Vagina (tissue), 2 donors: ENCODE results near the gene ZNF487. TPM values are rescaled to one million over a fixed set of nuclear protein-coding genes. Genes with fewer than 3 reads are reported as not detected.
A peak's percentile ranks its signal among the peaks of the same experiment; 100 is the strongest.

Experiments
- DNase-seq, 2 donors: peaks; one replicate each; pipeline ENCODE4 v3.0.0-alpha.2; 2017; ENCODE audit errors: extremely low spot score in 2 of 2
- H3K27ac ChIP-seq: fragments of 200-600 bp; sonication (generic); one replicate; pipeline ENCODE4 v1.5.1; 2019
- H3K27me3 ChIP-seq: fragments of 200-600 bp; sonication (generic); one replicate; pipeline ENCODE4 v1.5.1; 2019
- H3K36me3 ChIP-seq, 2 donors: fragments of 200-600 bp; sonication (generic); one replicate each; pipeline ENCODE4 v1.5.1; 2017 to 2019
- H3K4me1 ChIP-seq: fragments of 200-600 bp; sonication (generic); one replicate; pipeline ENCODE4 v1.5.1; 2019
- H3K4me3 ChIP-seq, 2 donors: fragments of 200-600 bp; sonication (generic); 1 replicate in 1 of 2; 2 replicates in 1 of 2; pipeline ENCODE4 v1.5.1; 2016 to 2019
- H3K9me3 ChIP-seq: fragments of 200-600 bp; sonication (generic); one replicate; pipeline ENCODE4 v1.5.1; 2019
- POLR2A ChIP-seq, 2 donors: fragments of 450-650 bp; IDR thresholded peaks; one replicate each; pipeline ENCODE4 v1.6.1; 2017; ENCODE audit warnings: antibody characterized with exemption in 2 of 2, mild to moderate bottlenecking in 2 of 2, moderate library complexity in 2 of 2
- POLR2AphosphoS5 ChIP-seq, 2 donors: sonication (generic); formaldehyde crosslinking; IDR thresholded peaks; one replicate each; pipeline ENCODE4 v1.9.0; 2017; ENCODE audit warnings: antibody characterized with exemption in 2 of 2, mild to moderate bottlenecking in 2 of 2, low read depth in 1 of 2; ENCODE audit not compliant: insufficient read depth in 1 of 2
- intact Hi-C: fragments of 100-400 bp; cut with DNase I; formaldehyde crosslinking; loops from one replicate; pipeline ENCODE4 v1.15.1; 2023
- total RNA-seq: library from RNA; depleted of rRNA; stranded (reverse); fragments of >200 nt; gene quantifications from one replicate; pipeline ENCODE4 v1.2.3, GENCODE V29; 2016
- TF ChIP-seq, protein P1 (sequence below), 3 experiments: fragments of 450-650 bp in 2 of 3; fragments of 200-600 bp in 1 of 3; sonication (generic) in 1 of 3; IDR thresholded peaks; one replicate each; pipeline ENCODE4 v1.5.1; 2017 to 2019; ENCODE audit warnings: antibody characterized with exemption in 3 of 3, mild to moderate bottlenecking in 2 of 3, moderate library complexity in 2 of 3

The ZNF487 gene
- total RNA-seq, 1 donor from 2014 or later, result 4.2 TPM

DNA sequence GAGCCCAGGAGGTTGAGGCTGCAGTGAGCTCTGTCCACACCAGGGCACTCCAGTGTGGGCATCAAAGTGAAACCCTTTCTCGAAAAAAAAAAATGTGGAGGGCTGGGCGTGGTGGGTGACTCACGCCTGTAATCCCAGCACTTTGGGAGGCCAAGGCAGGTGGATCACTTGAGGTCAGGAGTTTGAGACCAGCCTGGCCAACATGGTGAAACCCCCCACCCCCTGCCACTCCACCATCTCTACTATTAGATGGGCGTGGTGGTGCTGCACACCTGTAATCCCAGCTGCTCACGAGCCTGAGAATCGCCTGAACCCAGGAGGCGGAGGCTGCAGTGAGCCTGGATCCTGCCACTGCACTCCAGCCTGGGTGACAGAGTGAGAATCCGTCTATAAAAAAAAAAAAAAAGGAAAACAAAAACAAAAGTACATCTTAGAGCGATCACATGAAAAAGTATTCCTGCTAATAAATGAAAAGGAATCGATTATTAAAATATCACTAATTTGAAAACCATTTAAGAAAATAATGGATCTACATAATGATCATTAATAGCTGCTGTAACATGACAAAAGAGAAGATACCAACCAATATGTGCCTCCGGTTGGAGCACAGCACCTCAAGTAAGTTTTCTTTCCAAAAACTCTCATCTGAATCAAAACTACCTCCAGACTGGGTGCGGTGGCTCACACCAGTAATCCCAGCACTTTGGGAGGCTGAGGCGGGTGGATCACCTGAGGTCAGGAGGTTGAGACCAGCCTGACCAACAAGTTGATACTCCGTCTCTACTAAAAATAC lies 32.8 kb upstream of the ZNF487 start:
- H3K9me3 ChIP-seq, result no peaks in the 10 kb centered on the region
- no peak for DNase-seq
- no peak for TF ChIP-seq POLR2A (IDR thresholded peaks at IDR 0.05)
- H3K4me3 ChIP-seq, result no peak overlapping the region
- intact Hi-C loops, result no loop called here
- peaks cover 76% of the 10 kb centered on the region for H3K4me1 ChIP-seq
- no peak overlapping the region for H3K27ac ChIP-seq
- H3K36me3 ChIP-seq, result no peaks in the 10 kb centered on the region
- no peaks in the 10 kb centered on the region for H3K27me3 ChIP-seq

DNA sequence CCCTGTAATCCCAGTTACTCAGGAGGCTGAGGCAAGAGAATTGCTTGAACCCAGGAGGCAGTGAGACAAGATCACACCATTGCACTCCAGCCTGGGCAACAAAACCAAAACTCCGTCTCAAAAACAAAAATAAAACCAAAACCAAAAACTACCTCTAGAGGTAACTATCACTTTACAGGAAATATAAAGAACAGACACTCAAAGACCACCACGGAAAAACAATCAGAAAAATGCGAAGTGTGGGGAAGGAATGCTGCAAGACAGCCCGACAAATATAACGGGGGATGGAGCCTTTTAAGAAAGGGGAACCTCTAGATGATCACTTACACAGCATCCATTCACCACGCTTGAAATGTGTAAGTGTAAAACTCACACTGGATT lies 32.2 kb upstream of the ZNF487 start:
- no peaks in the 10 kb centered on the region for H3K9me3 ChIP-seq
- no peak for DNase-seq
- H3K27me3 ChIP-seq, result no peaks in the 10 kb centered on the region
- TF ChIP-seq POLR2A (IDR thresholded peaks at IDR 0.05) (no peak), POLR2AphosphoS5 (IDR thresholded peaks at IDR 0.05; ENCODE audit: insufficient read depth in 1 of 2, low read depth in 1 of 2) (no peak)
- TF ChIP-seq, protein P1, sequence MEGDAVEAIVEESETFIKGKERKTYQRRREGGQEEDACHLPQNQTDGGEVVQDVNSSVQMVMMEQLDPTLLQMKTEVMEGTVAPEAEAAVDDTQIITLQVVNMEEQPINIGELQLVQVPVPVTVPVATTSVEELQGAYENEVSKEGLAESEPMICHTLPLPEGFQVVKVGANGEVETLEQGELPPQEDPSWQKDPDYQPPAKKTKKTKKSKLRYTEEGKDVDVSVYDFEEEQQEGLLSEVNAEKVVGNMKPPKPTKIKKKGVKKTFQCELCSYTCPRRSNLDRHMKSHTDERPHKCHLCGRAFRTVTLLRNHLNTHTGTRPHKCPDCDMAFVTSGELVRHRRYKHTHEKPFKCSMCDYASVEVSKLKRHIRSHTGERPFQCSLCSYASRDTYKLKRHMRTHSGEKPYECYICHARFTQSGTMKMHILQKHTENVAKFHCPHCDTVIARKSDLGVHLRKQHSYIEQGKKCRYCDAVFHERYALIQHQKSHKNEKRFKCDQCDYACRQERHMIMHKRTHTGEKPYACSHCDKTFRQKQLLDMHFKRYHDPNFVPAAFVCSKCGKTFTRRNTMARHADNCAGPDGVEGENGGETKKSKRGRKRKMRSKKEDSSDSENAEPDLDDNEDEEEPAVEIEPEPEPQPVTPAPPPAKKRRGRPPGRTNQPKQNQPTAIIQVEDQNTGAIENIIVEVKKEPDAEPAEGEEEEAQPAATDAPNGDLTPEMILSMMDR (IDR thresholded peaks at IDR 0.05), result no peak
- H3K36me3 ChIP-seq, result no peaks in the 10 kb centered on the region
- H3K4me3 ChIP-seq, result no peak overlapping the region
- H3K4me1 ChIP-seq, result peaks cover 70% of the 10 kb centered on the region
- no peak overlapping the region for H3K27ac ChIP-seq
- intact Hi-C loops, result no loop called here

DNA sequence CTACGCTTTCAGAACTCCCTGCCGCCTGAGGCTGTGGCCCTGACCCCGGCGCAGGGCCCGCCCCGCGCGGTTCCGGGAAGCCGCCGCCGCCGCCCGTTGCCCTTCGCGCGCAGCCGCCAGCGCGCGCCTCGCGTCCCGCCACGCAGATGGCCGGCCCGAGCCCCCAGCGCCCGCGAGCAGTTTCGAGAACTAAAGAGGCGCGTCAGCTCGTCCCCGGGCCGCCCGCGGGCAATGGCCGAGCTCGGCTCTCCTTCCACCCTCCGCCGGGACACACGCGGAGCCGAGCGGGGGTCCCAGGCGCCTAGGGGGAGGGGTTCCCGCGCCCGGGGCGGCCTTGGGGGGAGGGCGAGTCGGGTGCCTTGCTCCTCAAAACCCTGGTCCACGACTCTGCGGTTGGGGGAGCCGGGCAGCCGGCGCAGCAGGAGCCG lies 29.7 kb upstream of the ZNF487 start:
- DNase-seq, result no peak
- H3K4me1 ChIP-seq, result peaks cover 46% of the 10 kb centered on the region

DNA sequence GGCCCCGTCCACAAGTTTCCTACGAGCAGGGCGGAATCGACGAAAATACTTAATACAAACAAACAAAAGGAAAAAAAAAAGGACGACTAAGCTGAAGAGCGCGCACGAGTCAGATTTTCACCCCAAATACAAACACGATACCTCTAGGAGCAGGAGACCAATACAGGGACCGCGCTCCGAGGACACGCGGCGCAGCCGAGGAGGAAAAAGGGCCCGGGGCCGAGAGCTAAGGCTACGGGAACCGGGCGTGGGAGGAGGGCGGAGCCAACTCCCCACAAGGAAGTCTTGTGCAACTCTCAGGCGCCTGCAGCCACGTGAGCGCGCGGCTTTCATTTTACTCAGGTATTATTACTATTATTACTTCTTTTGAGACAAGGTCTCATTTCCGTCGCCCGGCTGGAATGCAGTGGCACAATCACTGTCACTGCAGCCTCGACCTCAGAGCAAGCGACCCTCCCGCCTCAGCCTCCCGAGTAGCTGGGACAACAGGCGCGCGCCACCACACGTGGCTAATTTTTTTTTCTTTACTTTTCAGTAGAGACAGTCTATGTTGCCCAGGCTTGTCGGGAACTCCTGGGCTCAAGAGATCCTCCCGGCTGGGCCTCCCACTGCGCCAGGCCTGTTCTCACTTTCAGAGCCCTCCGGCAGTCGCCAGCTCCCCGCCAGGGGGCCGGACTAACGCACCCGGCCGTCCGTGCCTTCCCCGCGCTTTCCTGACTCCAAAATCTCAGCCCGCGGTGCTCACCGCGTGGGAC lies 29.2 kb upstream of the ZNF487 start:
- H3K36me3 ChIP-seq, result no peaks in the 10 kb centered on the region
- H3K4me3 ChIP-seq, result peak overlapping the region; percentile 62 to 93
- H3K4me1 ChIP-seq, result peaks cover 40% of the 10 kb centered on the region
- peak in 1 of 2 donors; percentile 58 for TF ChIP-seq POLR2A (IDR thresholded peaks at IDR 0.05)
- peak; percentile 93 to 95 for TF ChIP-seq POLR2AphosphoS5 (IDR thresholded peaks at IDR 0.05; ENCODE audit: insufficient read depth in 1 of 2, low read depth in 1 of 2)
- TF ChIP-seq, protein P1 (IDR thresholded peaks at IDR 0.05), result peak in 1 of 3 experiments; percentile 27
- peak overlapping the region; percentile 88 for H3K27ac ChIP-seq
- no peaks in the 10 kb centered on the region for H3K9me3 ChIP-seq
- DNase-seq, result peak in 1 of 2 donors; percentile 96
- H3K27me3 ChIP-seq, result no peaks in the 10 kb centered on the region
- intact Hi-C loops, result no loop called here

More for the DNA sequence above, 29.7 kb upstream of the ZNF487 start:
- Histone ChIP-seq H3K4me3 (peak overlapping the region; percentile 62 to 93), H3K27me3 (no peaks in the 10 kb centered on the region), H3K27ac (peak overlapping the region; percentile 88), H3K36me3 (no peaks in the 10 kb centered on the region), H3K9me3 (no peaks in the 10 kb centered on the region)
- intact Hi-C loops, result no loop called here
- TF ChIP-seq POLR2A (IDR thresholded peaks at IDR 0.05) (peak in 1 of 2 donors; percentile 15), POLR2AphosphoS5 (IDR thresholded peaks at IDR 0.05; ENCODE audit: insufficient read depth in 1 of 2, low read depth in 1 of 2) (no peak)
- TF ChIP-seq, protein P1 (IDR thresholded peaks at IDR 0.05), result no peak

DNA sequence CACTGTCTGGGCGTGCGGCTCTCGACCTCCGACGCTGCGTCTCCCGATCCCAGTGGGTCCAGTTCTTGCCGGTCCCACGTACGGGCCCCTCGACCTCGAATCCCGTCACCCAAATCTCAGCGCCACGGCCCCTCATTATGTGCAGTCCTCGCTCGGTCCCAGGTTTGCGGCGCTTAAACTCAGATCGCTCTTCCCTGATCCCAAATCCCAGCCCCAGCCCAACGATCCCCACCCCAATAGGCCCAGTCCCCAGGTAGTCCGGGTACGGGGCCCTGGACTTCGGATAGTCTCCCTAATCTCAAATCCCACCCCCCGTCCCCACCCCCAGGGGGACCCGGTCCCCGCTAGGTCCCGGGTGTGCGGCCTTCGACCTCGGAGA lies 28.6 kb upstream of the ZNF487 start:
- no peak for DNase-seq
- intact Hi-C loops, result no loop called here
- H3K4me1 ChIP-seq, result peaks cover 34% of the 10 kb centered on the region

More for the DNA sequence above, 28.6 kb upstream of the ZNF487 start:
- Histone ChIP-seq H3K27me3 (no peaks in the 10 kb centered on the region), H3K27ac (peak overlapping the region; percentile 88), H3K9me3 (no peaks in the 10 kb centered on the region), H3K36me3 (no peaks in the 10 kb centered on the region), H3K4me3 (peak overlapping the region; percentile 62 to 93)
- TF ChIP-seq, protein P1 (IDR thresholded peaks at IDR 0.05), result no peak
- TF ChIP-seq POLR2A (IDR thresholded peaks at IDR 0.05), result no peak
- TF ChIP-seq POLR2AphosphoS5 (IDR thresholded peaks at IDR 0.05; ENCODE audit: insufficient read depth in 1 of 2, low read depth in 1 of 2), result no peak
